Astrocyte of the spinal cord (primary cell): ENCODE data around the gene WDR62.
"Not testable (repeated sequence)": the region's sequence is repeated elsewhere in the genome, so short reads cannot be mapped to it uniquely, and the experiment has no call there.

Source experiments
- DNase-seq: peaks from one replicate; pipeline ENCODE4 v3.0.0; 2011; ENCODE audit warnings: low read depth, low spot score
- H3K4me3 ChIP-seq: 2 replicates; pipeline ENCODE4 v1.5.1; 2011; ENCODE audit warnings: low read depth, mild to moderate bottlenecking, low read length, moderate library complexity
- CTCF ChIP-seq: IDR thresholded peaks from 2 replicates; pipeline ENCODE4 v1.5.1; 2012; ENCODE audit warnings: low read depth, mild to moderate bottlenecking, low read length, inconsistent platforms
- in situ Hi-C: cut with HindIII; loops from 2 replicates; pipeline ENCODE4 v1.10.0; 2017; ENCODE audit warnings: low sequenced_read_pairs

The WDR62 gene

DNA sequence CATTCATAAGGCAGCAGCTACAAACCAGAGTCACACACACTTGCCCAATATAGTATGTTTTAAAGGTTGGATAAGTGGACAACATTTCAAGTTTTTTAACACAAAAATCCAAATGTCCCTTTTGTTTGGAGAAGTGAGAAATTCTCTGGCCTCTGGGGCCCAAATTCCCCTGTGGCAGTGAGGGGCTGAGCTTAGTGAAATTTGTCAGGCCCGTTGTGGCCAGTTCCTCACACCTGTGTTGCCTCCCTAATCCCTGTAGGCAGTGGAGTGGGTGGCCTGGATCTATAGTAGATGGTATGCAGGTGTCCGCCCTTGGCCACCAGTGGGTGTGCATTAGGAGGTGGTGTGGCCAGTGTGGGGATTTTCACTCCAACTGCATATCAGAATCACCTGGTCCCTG, 6.7 kb downstream of the WDR62 start:
- in situ Hi-C loops = no loop called here
- TF ChIP-seq CTCF = no peak
- no peak overlapping the region for H3K4me3 ChIP-seq
- DNase-seq = no peak

GRCh38 chr19:36064826-36065225, 10.1 kb downstream of the WDR62 start:
- no peak overlapping the region for H3K4me3 ChIP-seq
- in situ Hi-C loops = no loop called here
- no peak for DNase-seq
- no peak for TF ChIP-seq CTCF

DNA sequence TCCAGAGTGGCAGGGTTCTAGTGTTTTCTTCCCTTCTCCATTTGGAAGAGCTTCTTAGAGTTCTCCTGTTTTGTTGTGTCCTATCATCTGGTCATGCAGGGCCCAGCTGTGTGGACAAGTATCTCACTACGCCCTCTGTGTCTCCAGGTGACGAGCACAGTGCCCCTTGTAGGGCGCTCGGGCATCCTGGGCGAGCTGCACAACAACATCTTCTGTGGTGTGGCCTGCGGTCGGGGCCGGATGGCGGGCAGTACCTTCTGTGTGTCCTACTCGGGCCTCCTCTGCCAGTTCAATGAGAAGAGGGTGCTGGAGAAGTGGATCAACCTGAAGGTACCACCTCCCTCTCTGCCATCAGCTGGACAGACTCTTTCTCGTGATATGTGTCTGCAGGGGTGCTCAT, 13.0 kb downstream of the WDR62 start:
- DNase-seq = no peak
- no peak overlapping the region for H3K4me3 ChIP-seq
- TF ChIP-seq CTCF = no peak
- in situ Hi-C loops = no loop called here

DNA sequence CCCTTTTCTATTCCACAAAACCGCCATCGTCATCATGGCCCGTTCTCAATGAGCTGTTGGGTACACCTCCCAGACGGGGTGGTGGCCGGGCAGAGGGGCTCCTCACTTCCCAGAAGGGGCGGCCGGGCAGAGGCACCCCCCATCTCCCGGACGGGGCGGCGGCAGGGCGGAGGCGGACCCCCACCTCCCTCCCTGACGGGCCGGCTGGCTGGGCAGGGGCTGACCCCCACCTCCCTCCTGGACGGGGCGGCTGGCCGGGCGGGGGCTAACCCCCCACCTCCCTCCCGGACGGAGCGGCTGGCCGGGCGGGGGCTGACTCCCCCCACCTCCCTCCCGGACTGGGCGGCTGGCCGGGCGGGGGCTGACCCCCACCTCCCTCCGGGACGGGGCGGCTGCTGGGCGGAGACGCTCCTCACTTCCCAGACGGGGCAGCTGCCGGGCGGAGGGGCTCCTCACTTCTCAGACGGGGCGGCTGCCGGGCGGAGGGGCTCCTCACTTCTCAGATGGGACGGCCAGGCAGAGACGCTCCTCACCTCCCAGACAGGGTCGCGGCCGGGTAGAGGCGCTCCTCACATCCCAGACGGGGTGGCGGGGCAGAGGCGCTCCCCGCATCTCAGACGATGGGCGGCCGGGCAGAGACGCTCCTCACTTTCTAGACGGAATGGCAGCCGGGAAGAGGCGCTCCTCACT, 14.3 kb downstream of the WDR62 start:
- DNase-seq, in situ Hi-C loops, H3K4me3 ChIP-seq: not testable (repeated sequence)

DNA sequence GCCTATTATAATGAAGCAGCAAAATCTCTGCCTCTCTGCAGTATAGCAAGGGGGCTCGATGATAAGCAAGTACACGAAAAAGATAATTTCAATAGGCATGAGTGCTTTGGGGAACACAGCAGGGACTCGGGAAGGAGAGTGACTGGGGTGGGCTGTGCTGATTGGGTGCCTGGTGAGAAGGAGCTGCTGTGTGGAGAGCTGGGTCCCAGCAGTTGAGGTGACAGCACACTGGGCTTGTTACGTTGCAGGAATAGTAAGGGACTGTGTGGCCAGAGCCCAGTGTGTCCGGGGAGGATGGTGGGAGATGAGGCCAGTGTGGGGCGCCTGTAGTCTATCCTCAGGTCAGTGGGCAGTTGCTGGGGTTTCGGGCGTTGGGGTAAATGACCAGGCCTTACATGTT, 17.4 kb downstream of the WDR62 start:
- no peak overlapping the region for H3K4me3 ChIP-seq
- in situ Hi-C loops = no loop called here
- TF ChIP-seq CTCF = no peak
- DNase-seq = no peak

DNA sequence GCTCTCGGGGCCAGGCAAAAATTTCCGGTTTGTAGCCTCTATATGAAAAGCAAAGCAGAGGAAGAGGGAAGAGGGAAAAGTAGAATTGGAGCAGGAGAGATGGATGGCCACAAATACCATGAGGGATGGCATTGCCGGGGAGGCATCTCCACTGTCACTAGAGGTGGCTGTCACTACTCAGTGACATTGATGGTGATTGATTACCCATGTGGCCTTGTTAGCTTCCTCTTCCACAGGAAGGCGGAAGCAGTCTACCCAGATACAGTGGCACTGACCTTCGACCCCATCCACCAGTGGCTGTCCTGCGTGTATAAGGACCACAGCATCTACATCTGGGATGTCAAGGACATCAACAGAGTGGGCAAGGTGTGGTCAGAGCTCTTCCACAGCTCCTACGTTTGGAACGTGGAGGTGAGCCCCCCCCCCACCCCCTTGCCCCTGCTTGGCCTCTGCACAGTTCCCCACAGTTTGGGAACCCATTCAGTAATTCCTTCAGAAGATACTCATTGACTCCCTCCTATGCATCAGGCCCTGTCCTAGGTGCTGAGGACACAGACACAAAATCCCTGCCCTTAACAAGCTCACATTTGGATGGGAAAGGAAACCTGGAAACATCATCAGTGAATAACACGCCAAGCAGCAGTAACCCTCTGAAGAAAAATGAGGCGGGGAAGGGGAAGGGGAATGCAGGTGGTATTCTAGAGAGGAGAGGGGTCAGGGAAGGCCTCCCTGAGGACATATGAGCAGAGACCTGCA, 18.6 kb downstream of the WDR62 start:
- in situ Hi-C loops = no loop called here
- no peak for TF ChIP-seq CTCF
- no peak overlapping the region for H3K4me3 ChIP-seq
- no peak for DNase-seq

- in situ Hi-C loops = no loop called here
- H3K4me3 ChIP-seq = no peak overlapping the region
- TF ChIP-seq CTCF = no peak
- DNase-seq = no peak
Measured at GRCh38 chr19:36079389-36079945, 24.8 kb downstream of the WDR62 start.
